HepG2 (cell line): ENCODE results near the gene RPS6KB2. TPM values are rescaled to one million over a fixed set of nuclear protein-coding genes. Genes with fewer than 3 reads are reported as not detected.

ENCODE experiments used
- FOSL2 ChIP-seq: sonication (generic); formaldehyde crosslinking; IDR thresholded peaks from 2 replicates; pipeline ENCODE4 v1.4.0; 2020; ENCODE audit warnings: missing genetic modification reagents
- HNF4G ChIP-seq, 2 experiments: sonication (generic) in 1 of 2; formaldehyde crosslinking in 1 of 2; IDR thresholded peaks; 2 replicates each; pipeline versions ENCODE4 v1.4.0 to v1.6.1; 2011 to 2020; ENCODE audit warnings: borderline replicate concordance in 2 of 2, low read depth in 2 of 2, mild to moderate bottlenecking in 2 of 2, low read length in 1 of 2, missing genetic modification reagents in 1 of 2, moderate library complexity in 1 of 2
- NFE2L1 ChIP-seq: sonication (generic); formaldehyde crosslinking; IDR thresholded peaks from 2 replicates; pipeline ENCODE4 v1.4.0; 2020; ENCODE audit warnings: missing genetic modification reagents, mild to moderate bottlenecking, borderline replicate concordance
- RELA ChIP-seq: sonication (generic); formaldehyde crosslinking; IDR thresholded peaks from 2 replicates; pipeline ENCODE4 v1.4.0; 2020; ENCODE audit warnings: missing genetic modification reagents
- ZNF570 ChIP-seq: sonication (generic); formaldehyde crosslinking; IDR thresholded peaks from 2 replicates; pipeline ENCODE4 v1.4.0; 2020; ENCODE audit warnings: mild to moderate bottlenecking, missing genetic modification reagents, borderline replicate concordance
- ZNF619 ChIP-seq: sonication (generic); formaldehyde crosslinking; IDR thresholded peaks from 2 replicates; pipeline ENCODE4 v1.4.0; 2020; ENCODE audit warnings: mild to moderate bottlenecking, missing genetic modification reagents
- ZNF644 ChIP-seq: IDR thresholded peaks from 2 replicates; pipeline ENCODE4 v1.6.1; 2016; ENCODE audit warnings: low read depth
- polyA plus RNA-seq, 8 experiments: library from polyadenylated mRNA; depleted of rRNA in 3 of 8; stranded (reverse) in 7 of 8; unstranded in 1 of 8; fragments of >200 nt; fragmentation: Illumina TruSeq in 4 of 8; extraction: Trizol in 4 of 8; gene quantifications; 2 replicates each; pipeline versions ENCODE4 v1.2.1 to v1.2.3, GENCODE V29; 2011 to 2016; ENCODE audit warnings: low read depth in 4 of 8, missing spikeins in 1 of 8, mixed read lengths in 1 of 8; ENCODE audit not compliant: insufficient read depth in 1 of 8
- total RNA-seq, 5 experiments: library from RNA; depleted of rRNA; stranded (reverse); fragments of >200 nt; fragmentation: Illumina TruSeq; extraction: Trizol; gene quantifications; 2 replicates each; pipeline ENCODE4 v1.2.3, GENCODE V29; 2016; ENCODE audit warnings: low read depth in 1 of 5
- TF ChIP-seq, protein P1 (sequence below): sonication (generic); formaldehyde crosslinking; IDR thresholded peaks from 2 replicates; pipeline ENCODE4 v1.9.0; 2022; ENCODE audit warnings: missing genetic modification reagents, mild to moderate bottlenecking, borderline replicate concordance
- TF ChIP-seq, protein P2 (sequence below): sonication (generic); formaldehyde crosslinking; IDR thresholded peaks from 2 replicates; pipeline ENCODE4 v1.5.0; 2020; ENCODE audit warnings: missing genetic modification reagents

The RPS6KB2 gene
- total and polyA plus RNA-seq, 2 of the 13 experiments (the other 11 are each of a cell fraction or from before 2014, with no cell fraction given) = 52.9 to 54.8 TPM

DNA sequence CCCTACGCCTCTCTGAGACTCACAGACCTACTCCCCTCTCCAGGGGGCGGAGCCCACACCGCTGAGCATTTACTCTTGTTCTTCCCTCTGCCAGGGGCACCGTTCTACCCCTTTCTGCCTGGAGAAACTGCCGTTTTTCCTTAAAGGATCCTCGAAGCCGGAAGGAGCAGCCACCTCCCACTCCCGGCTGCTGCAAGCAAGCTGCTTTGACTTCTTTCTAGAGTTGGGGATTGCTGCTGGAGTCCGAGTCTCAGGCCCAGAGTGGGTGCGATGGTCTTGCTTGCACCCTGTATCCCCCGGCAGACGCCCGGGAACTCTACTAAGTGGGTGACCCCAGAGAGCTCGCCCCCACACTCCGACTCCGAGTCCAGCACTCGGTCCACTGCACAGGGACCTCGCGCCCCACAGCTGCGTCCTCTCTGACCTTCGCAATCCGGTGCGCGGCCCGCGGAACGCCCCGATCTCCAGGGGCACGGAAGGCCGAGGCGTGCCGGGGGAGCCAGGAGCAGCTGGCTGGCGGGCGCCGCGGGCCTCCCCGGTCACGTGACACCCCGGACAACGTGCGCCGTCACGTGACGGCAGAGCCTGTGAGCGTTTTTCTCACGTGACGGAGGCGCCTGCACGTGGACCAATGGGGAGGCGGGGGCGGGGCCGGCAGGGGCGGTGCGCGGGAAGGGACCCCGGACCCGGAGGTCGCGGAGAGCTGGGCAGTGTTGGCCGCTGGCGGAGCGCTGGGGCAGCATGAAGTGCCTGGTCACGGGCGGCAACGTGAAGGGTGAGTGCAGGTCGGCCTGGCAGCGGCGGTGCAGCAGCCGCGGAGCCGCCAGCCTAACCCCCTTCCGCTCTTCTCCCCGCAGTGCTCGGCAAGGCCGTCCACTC lies 36.8 kb upstream of the RPS6KB2 start, which contains the start of gene RAD9A (continued):
- TF ChIP-seq ZNF644 (CRISPR knock-in tag) = no peak
- TF ChIP-seq, protein P1, sequence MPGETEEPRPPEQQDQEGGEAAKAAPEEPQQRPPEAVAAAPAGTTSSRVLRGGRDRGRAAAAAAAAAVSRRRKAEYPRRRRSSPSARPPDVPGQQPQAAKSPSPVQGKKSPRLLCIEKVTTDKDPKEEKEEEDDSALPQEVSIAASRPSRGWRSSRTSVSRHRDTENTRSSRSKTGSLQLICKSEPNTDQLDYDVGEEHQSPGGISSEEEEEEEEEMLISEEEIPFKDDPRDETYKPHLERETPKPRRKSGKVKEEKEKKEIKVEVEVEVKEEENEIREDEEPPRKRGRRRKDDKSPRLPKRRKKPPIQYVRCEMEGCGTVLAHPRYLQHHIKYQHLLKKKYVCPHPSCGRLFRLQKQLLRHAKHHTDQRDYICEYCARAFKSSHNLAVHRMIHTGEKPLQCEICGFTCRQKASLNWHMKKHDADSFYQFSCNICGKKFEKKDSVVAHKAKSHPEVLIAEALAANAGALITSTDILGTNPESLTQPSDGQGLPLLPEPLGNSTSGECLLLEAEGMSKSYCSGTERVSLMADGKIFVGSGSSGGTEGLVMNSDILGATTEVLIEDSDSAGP = peak; percentile 86
- TF ChIP-seq FOSL2 = peak; percentile 41; the same call in 1 of the 2 replicates
- no peak for TF ChIP-seq NFE2L1 (CRISPR knock-in tag)
- TF ChIP-seq ZNF619 = no peak; the same call in 1 of the 2 replicates
- no peak; the same call in 1 of the 2 replicates for TF ChIP-seq HNF4G (IDR thresholded peaks at IDR 0.05; ENCODE audit: borderline replicate concordance, low read depth, low read length)
- TF ChIP-seq HNF4G (CRISPR knock-in tag; IDR thresholded peaks at IDR 0.05; ENCODE audit: borderline replicate concordance, low read depth) = no peak
- 0 out of 2 replicates have a peak, but pooled peaks have one; percentile 71 for TF ChIP-seq RELA
- TF ChIP-seq ZNF570 = peak; percentile 71; the same call in 1 of the 2 replicates
- TF ChIP-seq, protein P2, sequence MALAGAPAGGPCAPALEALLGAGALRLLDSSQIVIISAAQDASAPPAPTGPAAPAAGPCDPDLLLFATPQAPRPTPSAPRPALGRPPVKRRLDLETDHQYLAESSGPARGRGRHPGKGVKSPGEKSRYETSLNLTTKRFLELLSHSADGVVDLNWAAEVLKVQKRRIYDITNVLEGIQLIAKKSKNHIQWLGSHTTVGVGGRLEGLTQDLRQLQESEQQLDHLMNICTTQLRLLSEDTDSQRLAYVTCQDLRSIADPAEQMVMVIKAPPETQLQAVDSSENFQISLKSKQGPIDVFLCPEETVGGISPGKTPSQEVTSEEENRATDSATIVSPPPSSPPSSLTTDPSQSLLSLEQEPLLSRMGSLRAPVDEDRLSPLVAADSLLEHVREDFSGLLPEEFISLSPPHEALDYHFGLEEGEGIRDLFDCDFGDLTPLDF (CRISPR knock-in tag) = peak; percentile 89
